ENCODE measurements around the gene KDM4B.

KDM4B gene

DNA sequence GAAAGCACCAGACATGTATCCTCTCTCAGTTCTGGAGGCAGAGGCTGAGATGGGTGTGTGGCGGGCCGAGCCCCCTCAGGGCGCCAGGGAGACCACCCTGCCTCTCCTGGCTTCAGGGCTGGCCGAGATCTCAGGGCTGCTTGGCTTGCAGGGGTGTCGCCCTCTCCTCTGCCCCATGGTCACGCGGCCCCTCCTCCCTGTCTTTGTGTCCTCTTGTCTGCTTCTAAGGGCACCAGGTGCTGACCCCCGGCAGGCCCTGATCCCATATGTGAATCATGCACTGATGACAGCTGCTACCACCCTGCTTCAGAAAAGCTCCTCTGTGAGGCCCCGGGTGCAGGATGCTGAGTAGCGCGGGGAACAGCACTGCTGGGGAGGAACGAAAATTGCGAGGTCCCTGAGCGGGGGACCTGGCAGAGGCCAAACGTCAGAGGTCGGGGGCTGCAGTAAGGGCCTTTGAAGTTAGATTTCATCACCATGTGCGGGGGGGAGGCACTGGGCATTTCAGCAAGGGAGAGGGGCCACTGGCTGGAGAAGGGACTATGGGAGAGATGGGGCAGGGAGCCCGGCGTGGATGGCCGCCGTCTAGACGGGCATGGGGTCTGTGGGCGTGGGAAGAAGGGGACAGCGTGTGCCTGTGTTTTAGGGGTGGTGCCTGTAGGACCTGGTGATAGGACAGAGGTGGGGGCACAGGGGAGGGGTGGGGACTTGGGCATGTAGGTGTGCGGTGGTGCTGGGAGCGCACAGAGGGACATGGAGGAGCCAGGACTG lies 125.2 kb downstream of the KDM4B start:
- DNase-seq = no peak

DNA sequence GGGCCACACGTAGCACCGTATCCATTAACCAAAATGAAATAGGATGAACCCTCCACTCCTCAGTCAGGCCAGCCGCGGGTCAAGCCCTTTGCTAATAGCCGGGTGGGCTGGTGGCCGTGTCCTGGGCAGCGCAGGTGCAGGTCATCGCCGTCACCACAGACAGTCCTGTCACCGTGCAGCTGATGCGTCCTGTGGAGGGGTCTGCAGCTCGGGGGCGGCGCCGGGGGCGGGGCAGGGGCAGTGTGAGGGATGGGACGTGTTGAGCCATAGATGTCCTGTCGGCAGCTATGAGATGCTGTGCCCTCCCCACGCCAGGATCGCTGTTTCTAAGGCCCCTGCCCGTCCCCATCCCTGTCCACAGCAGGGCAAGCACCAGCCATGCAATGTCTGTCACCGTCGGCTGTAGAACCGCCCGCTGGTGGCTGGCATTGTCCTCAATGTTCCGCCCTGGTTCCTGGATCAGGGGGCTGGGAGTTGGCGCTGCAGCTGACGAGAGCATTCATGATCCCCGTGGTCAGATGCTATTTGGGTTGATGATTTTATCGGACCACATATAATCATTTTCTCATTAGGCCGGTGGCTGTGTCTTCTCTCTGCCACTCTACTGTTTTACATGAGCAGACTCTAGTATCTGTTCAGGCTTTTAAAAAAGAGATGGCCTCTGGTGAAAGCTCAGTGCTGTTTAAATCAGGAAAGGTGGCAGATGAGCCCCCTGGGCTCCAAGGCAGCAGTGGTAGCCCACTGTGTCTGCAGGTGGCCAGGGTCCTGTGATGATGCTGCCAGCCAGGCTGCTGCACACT lies 126.1 kb downstream of the KDM4B start:
- no peak for DNase-seq

DNA sequence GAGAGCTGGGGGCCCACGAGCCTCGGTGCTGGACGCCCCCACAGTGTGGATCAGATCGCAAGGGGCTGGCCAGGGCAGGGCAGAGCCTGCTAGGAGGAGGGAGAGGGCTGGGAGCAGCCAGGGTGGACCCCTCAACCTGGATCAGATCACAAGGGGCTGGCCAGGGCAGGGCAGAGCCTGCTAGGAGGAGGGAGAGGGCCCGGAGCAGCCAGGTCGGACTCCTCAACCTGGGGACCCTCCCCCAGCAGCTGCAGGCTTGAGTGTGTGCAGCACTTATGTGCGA lies 126.6 kb downstream of the KDM4B start:
- DNase-seq = no peak

DNA sequence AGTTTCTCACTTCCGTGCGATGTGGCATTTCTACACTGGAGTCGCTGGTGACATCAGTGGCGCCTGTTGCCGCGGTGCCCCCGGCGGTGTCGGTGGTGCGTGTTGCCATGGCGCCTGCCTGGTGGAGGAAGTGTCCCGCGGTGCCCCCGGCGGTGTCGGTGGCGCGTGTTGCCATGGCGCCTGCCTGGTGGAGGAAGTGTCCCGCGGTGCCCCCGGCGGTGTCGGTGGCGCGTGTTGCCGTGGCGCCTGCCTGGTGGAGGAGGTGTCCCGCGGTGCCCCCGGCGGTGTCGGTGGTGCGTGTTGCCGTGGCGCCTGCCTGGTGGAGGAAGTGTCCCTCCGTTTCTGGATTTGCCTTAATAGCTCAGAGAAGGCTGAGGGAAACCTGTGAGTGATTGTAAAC lies 127.6 kb downstream of the KDM4B start:
- no peak for DNase-seq

DNA sequence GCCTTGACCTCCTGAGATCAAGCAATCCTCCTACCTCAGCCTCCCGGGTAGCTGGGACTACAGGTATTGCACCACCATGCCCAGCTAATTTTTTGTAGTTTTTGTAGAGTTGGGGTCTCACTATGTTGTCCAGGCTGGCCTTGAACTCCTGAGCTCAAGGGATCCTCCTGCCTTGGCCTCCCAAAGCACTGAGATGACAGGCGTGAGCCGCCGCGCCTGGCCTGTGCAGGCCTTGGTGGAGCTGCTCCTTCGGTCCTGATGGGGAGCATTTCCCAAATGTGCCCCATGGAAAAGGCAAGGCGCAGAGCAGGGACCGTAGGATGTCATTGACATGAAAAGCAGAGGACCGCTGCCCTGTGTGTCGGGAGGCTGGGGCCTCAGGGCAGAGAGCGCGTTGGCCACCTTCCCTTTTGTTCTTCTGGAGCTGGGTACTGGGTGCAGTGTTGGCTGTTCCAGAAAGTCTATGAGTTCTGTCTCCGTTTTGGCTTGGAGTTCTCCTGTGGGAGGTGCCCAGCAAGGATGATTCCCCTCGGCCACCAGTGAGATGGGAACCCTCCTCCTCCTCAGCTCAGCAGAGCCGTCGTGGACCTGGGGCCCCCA lies 128.5 kb downstream of the KDM4B start:
- DNase-seq = no peak

DNA sequence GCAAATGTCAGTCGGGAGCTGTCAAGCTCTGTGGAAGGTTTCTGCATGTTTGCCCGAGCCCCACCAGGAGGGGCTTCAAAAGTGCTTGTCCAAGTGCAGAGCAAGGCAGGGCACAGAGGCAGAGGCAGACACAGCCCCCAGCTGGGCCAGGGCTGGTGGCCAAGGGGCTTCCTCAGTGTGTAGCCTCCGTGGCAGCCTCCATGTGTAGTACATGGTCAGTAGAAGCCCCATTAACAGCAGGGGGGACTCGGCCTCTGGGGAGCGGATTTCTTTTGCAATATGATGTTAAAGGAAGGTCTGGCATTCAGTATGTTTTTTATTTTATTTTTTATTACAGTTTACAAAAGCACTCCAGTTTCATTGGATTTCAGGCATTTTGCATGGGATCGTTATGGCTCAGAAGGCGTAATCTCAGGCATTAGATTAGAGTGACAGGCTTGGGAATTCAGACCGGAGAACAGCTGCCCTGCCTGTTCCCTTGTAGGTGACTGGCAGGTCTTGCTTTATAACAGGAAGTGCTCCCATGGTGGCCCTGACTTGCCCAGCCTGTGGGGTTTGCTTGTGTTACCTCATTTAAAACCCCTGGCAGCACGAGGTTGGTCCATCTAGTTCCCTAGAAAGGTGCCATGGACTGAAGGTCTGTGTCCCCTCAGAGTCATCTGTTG lies 129.2 kb downstream of the KDM4B start:
- DNase-seq = no peak

DNA sequence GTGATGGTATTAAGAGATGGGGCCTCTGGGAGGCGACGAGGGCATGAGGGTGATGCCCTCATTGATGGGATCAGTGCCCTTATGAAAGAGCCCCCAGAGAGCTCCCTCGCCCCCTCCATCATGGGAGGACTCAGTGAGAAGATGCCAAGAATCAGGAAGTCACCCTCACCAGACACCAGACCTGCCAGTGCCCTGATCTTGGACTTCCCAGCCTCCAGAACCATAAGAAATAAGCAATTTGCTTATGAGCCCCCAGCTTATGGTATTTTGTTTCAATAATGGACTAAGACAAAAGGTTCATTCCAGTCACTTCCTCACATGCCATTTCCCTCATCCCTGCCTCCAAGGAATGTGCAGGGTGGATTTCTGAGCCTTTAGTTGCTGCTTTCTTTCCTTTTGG lies 129.7 kb downstream of the KDM4B start:
- DNase-seq = no peak

DNA sequence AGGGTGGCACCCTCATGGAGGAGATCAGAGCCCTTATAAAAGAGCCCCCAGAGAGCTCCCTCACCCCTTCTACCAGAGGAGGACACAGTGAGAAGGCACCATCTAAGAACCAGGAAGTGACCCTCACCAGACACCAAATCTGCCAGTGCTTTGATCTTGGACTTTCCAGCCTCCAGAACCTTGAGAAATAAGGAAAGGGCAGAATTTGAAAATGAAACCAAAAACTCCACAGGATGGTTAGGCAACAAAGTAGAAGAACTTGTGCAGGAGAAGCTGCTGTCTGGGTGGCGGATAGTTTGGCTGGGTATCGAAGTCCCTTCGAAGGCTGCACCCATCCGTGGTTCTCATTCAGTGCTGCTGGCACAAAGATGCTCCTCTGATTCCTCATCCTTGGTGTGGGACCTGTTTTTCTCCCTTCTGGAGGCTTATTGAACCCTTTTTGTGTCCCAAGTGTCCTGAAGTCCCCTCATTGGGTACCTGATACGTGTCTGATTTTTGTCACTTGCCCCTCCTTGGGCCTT lies 130.8 kb downstream of the KDM4B start:
- no peak for DNase-seq

DNA sequence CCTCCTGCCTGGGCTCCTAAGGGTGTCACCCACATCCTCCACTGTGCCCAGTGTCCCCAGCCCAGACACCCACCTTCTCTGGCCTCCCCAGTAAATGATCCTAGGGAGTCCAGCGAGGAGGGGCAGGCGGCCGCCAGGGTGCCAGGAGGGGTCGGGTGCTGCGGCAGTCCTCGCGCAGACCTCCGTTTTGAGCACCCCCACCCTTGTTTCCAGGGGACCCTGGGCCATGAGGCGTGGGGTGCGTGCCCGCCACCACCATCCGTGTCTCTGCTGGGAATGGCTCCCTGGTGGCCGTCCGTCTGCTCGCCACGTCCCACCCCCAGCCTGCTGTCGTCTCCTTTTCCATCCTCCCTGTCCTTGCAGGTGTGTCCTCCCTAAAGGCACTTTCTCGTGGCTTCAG lies 133.0 kb downstream of the KDM4B start:
- no peak for DNase-seq

DNA sequence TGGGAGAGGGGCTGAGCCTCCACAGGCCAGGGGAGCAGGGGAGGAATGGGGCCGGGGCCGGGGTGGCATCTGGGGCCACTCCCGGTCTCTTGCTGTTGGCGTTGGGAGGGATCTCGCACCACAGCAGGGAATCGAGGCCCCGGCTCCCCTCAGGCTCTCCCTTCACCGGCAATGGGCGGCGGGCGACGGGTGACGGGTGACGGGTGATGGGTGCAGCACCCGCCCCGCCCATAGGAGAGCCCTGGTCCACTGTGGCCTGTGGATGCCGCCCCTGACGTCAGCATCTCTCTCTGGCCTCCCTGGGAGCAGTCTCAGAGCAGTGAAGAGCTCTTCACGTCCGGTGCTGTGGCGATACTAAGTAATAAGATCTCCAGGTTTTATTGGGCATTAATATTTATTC lies 133.6 kb downstream of the KDM4B start:
- no peak for DNase-seq

DNA sequence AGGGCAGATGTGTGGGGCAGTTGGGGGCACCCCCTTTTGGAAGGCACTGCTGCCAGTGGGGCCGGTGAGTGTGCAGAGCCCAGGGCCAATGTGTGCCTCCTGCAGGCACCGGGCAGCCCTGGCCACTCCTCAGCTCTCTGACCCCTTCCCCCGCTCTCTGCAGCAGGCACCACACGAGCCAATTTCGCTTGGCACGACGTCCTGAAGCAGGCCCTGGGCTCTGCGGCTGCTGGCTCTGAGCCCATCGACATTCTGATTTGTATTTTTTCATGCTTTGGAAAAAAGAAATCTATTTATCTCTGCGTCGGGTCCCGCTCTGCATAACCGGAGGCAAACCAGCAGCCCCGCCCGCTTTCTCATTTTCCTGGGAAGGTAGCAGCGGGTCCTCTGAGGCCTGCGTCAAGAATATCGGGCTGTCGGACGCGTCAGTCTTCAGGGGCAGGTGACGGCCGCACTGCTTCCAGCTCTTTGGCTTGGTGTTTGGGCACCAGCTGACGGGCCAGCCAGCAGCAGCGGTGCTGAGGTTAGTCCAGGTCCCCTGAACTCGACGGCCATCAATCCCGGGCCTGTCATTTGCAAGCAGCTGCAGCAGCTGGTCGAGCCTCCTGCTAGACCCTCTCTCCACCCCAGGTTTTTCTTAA lies 134.3 kb downstream of the KDM4B start:
- no peak for DNase-seq

DNA sequence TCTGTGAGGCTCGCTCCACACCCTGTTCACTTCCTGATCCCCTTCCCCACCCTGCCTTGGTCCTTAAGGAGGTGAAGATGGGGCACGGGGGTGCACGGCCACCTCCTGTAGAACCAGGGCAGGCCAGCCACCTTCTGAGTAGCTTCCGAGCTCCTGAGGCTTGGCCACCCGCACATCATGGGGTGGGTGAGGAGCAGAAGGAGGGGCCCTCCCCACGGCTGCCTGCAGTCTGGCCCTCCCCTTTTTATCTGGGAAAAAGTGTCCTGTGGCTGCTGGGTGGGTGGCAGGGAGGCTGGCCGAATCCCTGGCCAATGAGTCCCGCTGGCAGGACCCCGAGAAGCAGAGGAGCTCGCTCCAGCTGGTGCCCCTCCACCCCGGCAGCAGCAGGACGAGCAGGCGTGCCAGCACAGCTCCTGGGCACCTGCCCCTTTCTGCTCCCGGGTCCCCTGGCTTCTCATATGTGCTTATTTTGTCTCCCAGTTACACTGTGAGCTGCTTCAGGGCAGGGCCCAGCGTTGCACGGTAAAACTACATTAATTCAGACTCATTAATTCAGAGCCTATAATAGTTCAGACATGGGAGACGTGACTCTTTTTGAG lies 135.0 kb downstream of the KDM4B start:
- no peak for DNase-seq

DNA sequence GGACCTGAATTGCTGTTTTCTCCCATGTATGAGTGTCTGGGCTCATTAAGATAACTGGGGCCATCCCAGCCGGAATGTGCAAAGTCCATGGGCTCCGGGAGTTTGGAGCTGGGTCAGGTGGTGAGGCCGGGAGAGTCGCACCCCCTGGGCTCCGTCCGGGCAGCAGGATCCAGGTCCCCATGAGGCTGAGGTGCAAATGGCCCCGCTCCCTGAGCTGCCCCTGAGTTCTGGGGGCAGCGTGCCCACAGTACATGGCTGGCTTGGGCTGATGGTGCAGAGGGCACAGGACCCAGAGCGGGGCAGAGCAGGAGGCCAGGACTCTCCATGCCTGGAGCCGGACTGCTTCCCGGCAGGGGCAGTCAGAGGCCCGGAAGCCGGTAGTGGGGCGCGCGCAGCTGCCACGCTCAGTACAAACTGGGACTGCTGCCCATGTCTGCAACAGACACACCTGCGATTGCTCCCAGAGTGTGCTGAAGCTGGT lies 136.0 kb downstream of the KDM4B start:
- no peak for DNase-seq

DNA sequence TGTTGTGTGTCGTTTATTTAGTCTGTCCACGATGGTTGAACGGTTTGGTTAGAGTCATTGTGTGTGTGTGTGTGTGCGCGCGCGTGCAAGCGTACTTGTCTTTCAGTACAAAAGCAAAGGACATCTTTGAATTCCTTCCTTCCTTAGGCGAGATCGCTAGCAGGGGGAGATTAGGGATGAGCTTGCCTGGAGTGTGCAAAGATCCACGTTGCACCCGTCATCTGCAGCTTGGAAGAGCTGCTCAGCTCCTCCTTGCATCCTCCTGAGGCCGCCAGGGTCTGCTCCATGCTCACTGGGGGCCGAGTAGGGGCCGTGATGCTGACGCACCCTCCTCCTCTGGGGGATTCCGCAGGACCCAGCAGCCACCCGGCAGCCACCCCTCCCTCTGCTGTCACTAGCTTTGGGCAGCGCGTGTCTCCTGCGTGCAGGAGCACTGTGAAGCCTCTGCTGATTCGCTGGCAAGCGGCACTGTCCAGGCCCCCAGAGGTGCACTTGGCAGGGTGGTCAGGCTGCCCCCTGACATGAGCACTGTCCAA lies 137.3 kb downstream of the KDM4B start:
- DNase-seq = no peak

DNA sequence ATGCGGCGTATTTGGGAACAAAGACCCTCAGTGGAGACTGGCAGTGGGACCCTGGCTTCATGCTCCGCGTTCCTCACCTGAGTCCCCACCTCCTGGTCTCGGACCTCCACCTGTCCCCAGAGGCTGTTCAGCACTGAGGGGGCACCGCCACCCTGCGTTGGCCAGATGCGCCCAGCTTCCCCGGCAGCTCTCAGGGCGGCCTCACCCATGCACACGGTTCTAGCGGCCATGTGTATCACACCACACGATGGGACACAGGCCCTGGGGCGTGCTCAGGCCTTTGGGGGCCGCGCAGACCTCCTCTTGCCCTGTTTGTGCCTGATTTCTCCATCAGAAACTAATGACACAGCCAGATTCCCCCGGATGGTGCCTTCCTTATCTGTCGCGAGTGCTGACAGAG lies 138.1 kb downstream of the KDM4B start:
- DNase-seq = no peak

DNA sequence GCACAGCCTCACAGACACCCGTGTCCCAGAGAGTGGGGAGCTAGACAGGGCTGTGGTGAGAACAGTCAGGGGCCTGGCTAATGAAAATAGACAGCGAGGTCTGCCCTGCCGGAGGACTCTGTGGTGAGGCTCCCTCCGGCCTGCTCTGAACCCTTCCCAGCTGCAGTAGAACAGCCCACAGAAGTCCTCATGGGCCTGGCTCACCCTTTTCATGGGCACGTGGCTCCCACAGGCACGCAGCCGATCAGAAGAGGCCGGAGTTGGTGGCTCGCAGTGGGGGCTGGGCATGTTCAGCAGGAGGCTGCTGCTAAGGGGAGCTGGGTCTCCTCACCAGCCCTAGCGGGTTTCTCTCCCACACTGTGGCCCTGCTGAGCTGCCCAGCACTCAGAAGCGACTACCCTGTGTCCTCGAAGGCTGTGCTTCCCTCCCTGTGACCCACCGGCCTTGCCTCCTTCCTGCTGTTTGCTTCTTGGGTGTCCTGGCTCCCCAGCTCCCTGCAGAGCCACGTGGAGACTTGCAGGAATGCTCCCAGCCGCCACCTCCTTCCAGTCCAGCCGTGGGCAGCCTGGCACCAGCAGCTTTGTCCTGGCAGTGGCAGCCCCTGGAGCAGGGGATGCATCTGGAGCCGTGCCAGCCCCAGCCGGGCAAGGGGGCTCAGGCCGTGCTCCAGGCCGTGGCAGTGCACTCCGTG lies 138.7 kb downstream of the KDM4B start:
- DNase-seq = no peak

DNA sequence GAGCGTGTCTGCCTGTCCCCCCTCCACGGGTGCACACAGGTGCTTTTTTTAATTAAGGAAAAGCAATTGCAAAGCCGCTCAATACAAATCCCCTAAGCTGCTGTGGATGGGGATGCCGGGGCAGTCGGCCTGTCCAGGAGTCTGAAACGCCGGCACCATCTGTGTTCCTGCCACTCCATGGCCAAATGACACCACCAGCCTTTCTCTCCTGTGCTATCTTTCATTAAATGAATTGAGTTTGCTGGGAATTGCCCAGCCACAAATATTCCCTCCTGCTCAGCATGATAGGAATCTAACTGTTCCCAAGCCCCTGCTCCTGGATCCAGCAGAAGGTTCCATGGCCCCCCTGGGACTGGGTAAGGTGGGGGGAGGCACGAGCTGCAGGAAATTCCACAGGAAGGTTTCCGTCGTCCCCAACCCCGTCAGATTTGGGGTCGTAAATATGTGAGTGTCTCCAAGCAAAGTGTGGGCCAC lies 139.2 kb downstream of the KDM4B start:
- DNase-seq = no peak

DNA sequence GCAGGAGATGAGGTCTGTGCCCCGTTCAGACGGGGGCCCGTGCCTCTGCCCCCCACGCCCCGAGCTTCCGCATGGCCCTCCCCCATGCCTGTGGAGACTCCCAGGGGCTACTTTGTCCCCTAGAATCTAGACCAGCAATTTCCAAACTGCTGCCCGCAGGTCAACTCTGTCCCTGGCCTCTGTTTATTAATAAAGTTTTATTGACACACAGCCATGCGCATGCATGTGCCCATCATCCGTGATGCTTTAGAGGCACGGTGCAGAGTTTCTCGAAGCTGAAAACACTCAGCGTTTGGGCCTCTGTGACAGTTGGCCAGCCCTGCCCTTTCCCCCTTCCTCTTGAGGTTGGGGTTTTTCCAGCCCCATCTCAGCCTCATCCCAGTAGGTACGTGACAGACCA lies 140.0 kb downstream of the KDM4B start:
- DNase-seq = no peak

DNA sequence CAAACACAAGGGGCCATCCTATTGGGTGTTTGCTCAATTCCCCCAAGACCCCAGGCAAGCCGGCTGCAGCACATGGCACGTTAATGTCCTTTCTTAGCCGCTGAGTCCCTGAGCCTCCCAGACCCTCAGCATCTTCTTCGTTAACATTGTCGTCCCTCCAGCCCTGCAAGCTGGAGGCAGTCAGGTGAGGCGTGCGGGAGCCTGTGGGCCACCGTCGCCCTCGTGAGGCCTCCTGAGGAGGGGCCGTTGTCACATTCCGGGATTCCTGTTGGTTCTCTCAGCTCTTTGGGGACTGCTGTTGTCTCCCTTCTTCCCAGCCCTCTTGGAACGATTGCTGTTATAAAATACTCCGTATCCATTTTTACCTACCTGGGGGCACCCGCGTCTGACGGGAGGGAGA lies 140.6 kb downstream of the KDM4B start:
- no peak for DNase-seq

DNA sequence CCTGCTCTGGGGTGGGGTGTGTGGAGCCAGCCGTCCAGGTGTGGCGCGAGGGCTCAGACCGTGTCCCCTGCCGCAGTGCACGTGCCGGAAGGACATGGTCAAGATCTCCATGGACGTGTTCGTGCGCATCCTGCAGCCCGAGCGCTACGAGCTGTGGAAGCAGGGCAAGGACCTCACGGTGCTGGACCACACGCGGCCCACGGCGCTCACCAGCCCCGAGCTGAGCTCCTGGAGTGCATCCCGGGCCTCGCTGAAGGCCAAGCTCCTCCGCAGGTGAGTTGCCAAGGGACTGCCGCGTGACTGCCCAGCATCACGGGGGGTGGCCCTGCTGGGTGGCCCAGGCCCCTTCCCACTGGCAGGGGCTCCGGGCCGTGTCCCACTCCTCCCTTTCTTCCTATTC lies 141.6 kb downstream of the KDM4B start:
- no peak for DNase-seq

DNA sequence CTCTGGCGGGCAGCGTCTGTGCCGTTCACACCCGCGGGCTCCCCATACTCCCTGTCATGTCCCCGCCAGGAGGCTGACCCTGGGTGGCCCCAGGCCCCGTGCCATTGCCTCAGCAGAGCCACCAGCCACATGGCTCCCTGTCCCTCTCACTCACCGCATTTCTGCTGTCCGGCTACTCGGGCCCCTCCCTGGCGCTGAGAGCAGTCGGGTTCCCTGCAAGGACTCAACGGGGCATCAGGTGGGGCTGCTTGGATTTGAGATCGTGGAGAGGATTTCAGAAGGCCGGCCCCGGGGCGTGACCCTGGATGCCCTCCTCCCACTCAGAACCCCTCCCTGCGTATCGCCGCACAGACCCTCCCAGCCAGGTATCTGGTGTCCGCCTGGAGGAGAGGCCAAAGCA lies 142.1 kb downstream of the KDM4B start:
- DNase-seq = no peak
